C4-2B (cell line): ENCODE data around the gene PIAS3.

Experiments used
- CTCF ChIP-seq: fragments of 450-650 bp; conservative IDR thresholded peaks from 2 replicates; pipeline ENCODE4 v1.5.1; 2017; ENCODE audit warnings: mild to moderate bottlenecking
- ZFX ChIP-seq: fragments of 450-650 bp; IDR thresholded peaks from 2 replicates; pipeline ENCODE4 v1.6.1; 2017

- TF ChIP-seq CTCF (no peak), ZFX (no peak)
Observed at GRCh38 chr1:145885738-145886287, 26.9 kb upstream of the PIAS3 start, which contains the start of gene ANKRD35.
